H1 (cell line): ENCODE measurements around the gene COL1A1. TPM values are rescaled to one million over a fixed set of nuclear protein-coding genes. Genes with fewer than 3 reads are reported as not detected.

Experiments used
- CTCF ChIA-PET: fragments of 300-600 bp; sonication (Branson Sonifier 250); formaldehyde crosslinking; loops from one replicate; lab custom pipeline; 2021; ENCODE audit not compliant: partially characterized antibody; lab: Charles Lee
- POLR2A ChIA-PET: fragments of 300-600 bp; sonication (Branson Sonifier 250); formaldehyde crosslinking; loops from one replicate; lab custom pipeline; 2021; ENCODE audit warnings: inconsistent platforms; ENCODE audit not compliant: partially characterized antibody; lab: Charles Lee
- DNase-seq, 2 experiments: peaks; one replicate each; pipeline versions ENCODE4 v3.0.0 to v3.0.0-alpha.2; 2010 to 2022; ENCODE audit warnings: low spot score in 2 of 2, low read depth in 1 of 2, mixed read lengths in 1 of 2
- FAIRE-seq: peaks from 2 replicates; lab custom pipeline; 2011; peaks lifted over from hg19 to GRCh38; lab: Jason Lieb, UNC
- H2AFZ ChIP-seq: 2 replicates; pipeline ENCODE4 v1.8.1; 2012; ENCODE audit warnings: low read length, inconsistent platforms
- H2AK5ac ChIP-seq: 2 replicates; pipeline ENCODE4 v1.6.1; 2013; ENCODE audit warnings: low read depth, low read length
- H2BK120ac ChIP-seq: replicated peaks from 2 replicates; pipeline ENCODE3; 2013; ENCODE audit warnings: low read depth, low read length, inconsistent platforms
- H2BK12ac ChIP-seq: 2 replicates; pipeline ENCODE4 v1.6.1; 2013; ENCODE audit warnings: low read depth, low read length
- H2BK15ac ChIP-seq: 2 replicates; pipeline ENCODE4 v1.6.1; 2013; ENCODE audit warnings: low read length
- H2BK20ac ChIP-seq: 2 replicates; pipeline ENCODE4 v1.6.1; 2013; ENCODE audit warnings: low read length
- H2BK5ac ChIP-seq: 2 replicates; pipeline ENCODE4 v1.6.1; 2013; ENCODE audit warnings: low read depth, low read length
- H3K14ac ChIP-seq: 2 replicates; pipeline ENCODE4 v1.6.1; 2013; ENCODE audit warnings: inconsistent platforms; ENCODE audit not compliant: insufficient read length
- H3K18ac ChIP-seq: 2 replicates; pipeline ENCODE4 v1.6.1; 2013; ENCODE audit warnings: low read length; ENCODE audit errors: extremely low read depth
- H3K23ac ChIP-seq: 2 replicates; pipeline ENCODE4 v1.6.1; 2013; ENCODE audit warnings: inconsistent platforms; ENCODE audit not compliant: insufficient read length
- H3K23me2 ChIP-seq: 2 replicates; pipeline ENCODE4 v1.6.1; 2013; ENCODE audit warnings: low read depth, low read length
- H3K27ac ChIP-seq: 2 replicates; pipeline ENCODE4 v1.6.1; 2011; ENCODE audit warnings: low read depth, low read length, inconsistent platforms
- H3K27me3 ChIP-seq, 4 experiments: replicated peaks in 1 of 4; 1 replicate in 1 of 4; 2 replicates in 3 of 4; pipeline versions ENCODE4 v1.6.1 to v1.8.1; 2011 to 2013; ENCODE audit warnings: low read length in 3 of 4, mild to moderate bottlenecking in 3 of 4, inconsistent platforms in 2 of 4, mixed read lengths in 2 of 4, moderate library complexity in 1 of 4; ENCODE audit not compliant: control insufficient read depth in 3 of 4, insufficient read depth in 3 of 4; ENCODE audit errors: extremely low read depth in 1 of 4
- H3K36me3 ChIP-seq, 4 experiments: 2 replicates each; pipeline versions ENCODE4 v1.6.1 to v1.8.1; 2011 to 2013; ENCODE audit warnings: mild to moderate bottlenecking in 4 of 4, low read length in 3 of 4, moderate library complexity in 2 of 4, control low read depth in 1 of 4, inconsistent platforms in 1 of 4; ENCODE audit not compliant: insufficient read depth in 4 of 4, control insufficient read depth in 2 of 4
- H3K4ac ChIP-seq: replicated peaks from 2 replicates; pipeline ENCODE3; 2013; ENCODE audit warnings: low read length, low read depth, mixed read lengths, inconsistent platforms; ENCODE audit not compliant: insufficient read length
- H3K4me1 ChIP-seq, 4 experiments: replicated peaks in 1 of 4; 1 replicate in 1 of 4; 2 replicates in 3 of 4; pipeline versions ENCODE4 v1.6.1 to v1.8.1; 2011 to 2013; ENCODE audit warnings: low read length in 3 of 4, inconsistent platforms in 2 of 4, mixed read lengths in 1 of 4; ENCODE audit not compliant: insufficient read depth in 4 of 4, control insufficient read depth in 3 of 4
- H3K4me2 ChIP-seq, 2 experiments: 2 replicates each; pipeline versions ENCODE4 v1.6.1 to v1.8.1; 2011 to 2013; ENCODE audit warnings: low read depth in 2 of 2, low read length in 2 of 2, control low read depth in 1 of 2, inconsistent platforms in 1 of 2, mild to moderate bottlenecking in 1 of 2; ENCODE audit not compliant: insufficient read depth in 1 of 2
- H3K4me3 ChIP-seq, 4 experiments: fragments of 200-600, 300-600 bp in 1 of 4; sonication (generic), shearing (Covaris generic), sonication (Bioruptor Twin) in 1 of 4; 2 replicates each; pipeline versions ENCODE4 v1.5.1 to v1.8.1; 2011 to 2016; ENCODE audit warnings: low read length in 4 of 4, low read depth in 3 of 4, control low read depth in 2 of 4, inconsistent platforms in 2 of 4, mild to moderate bottlenecking in 2 of 4, mixed read lengths in 1 of 4, moderate library complexity in 1 of 4; ENCODE audit not compliant: insufficient read depth in 2 of 4; ENCODE audit errors: extremely low read depth in 1 of 4
- H3K56ac ChIP-seq: replicated peaks from 2 replicates; pipeline ENCODE3; 2013; ENCODE audit warnings: low read depth, mild to moderate bottlenecking, mixed read lengths, low read length, inconsistent platforms; ENCODE audit not compliant: insufficient read length
- H3K79me1 ChIP-seq: 2 replicates; pipeline ENCODE4 v1.6.1; 2013; ENCODE audit warnings: low read depth, low read length, control low read depth
- H3K79me2 ChIP-seq, 2 experiments: 2 replicates each; pipeline versions ENCODE4 v1.6.1 to v1.8.1; 2012 to 2013; ENCODE audit warnings: low read length in 2 of 2, mild to moderate bottlenecking in 2 of 2, inconsistent platforms in 1 of 2; ENCODE audit not compliant: insufficient read depth in 2 of 2, control insufficient read depth in 1 of 2
- H3K9ac ChIP-seq, 4 experiments: replicated peaks in 1 of 4; 1 replicate in 1 of 4; 2 replicates in 3 of 4; pipeline versions ENCODE4 v1.6.1 to v1.8.1; 2011 to 2013; ENCODE audit warnings: low read depth in 3 of 4, low read length in 3 of 4, control low read depth in 2 of 4, mild to moderate bottlenecking in 2 of 4, moderate library complexity in 2 of 4, inconsistent platforms in 1 of 4; ENCODE audit errors: extremely low read depth in 1 of 4
- H3K9me3 ChIP-seq, 2 experiments: 2 replicates each; pipeline versions ENCODE4 v1.6.1 to v1.8.1; 2012 to 2013; ENCODE audit warnings: mild to moderate bottlenecking in 2 of 2, moderate library complexity in 2 of 2, control low read depth in 1 of 2, inconsistent platforms in 1 of 2, low read depth in 1 of 2, low read length in 1 of 2, mixed read lengths in 1 of 2; ENCODE audit not compliant: insufficient read depth in 2 of 2
- H4K20me1 ChIP-seq, 2 experiments: replicated peaks in 1 of 2; 2 replicates each; pipeline versions ENCODE3 to v1.8.1; 2011 to 2013; ENCODE audit warnings: inconsistent platforms in 2 of 2, low read length in 2 of 2, mild to moderate bottlenecking in 1 of 2; ENCODE audit not compliant: insufficient read depth in 2 of 2, control insufficient read depth in 1 of 2
- H4K5ac ChIP-seq: 2 replicates; pipeline ENCODE4 v1.6.1; 2013; ENCODE audit warnings: low read length, low read depth, mixed read lengths, inconsistent platforms; ENCODE audit not compliant: insufficient read length
- H4K8ac ChIP-seq: 2 replicates; pipeline ENCODE4 v1.8.0; 2013; ENCODE audit warnings: mild to moderate bottlenecking, moderate library complexity, low read length, inconsistent platforms; ENCODE audit not compliant: insufficient read depth; ENCODE audit errors: extremely low read depth
- H4K91ac ChIP-seq: replicated peaks from 2 replicates; pipeline ENCODE3; 2013; ENCODE audit warnings: low read length, mixed read lengths, inconsistent platforms; ENCODE audit not compliant: insufficient read length
- CBX5 ChIP-seq: fragments of 300-800, 300-1000 bp; sonication (generic); IDR thresholded peaks from 2 replicates; pipeline ENCODE4 v1.7.1; 2016; ENCODE audit warnings: antibody characterized with exemption, low read length, low read depth
- CHD1 ChIP-seq: IDR thresholded peaks from 2 replicates; pipeline ENCODE4 v1.6.1; 2012; ENCODE audit warnings: low read depth, low read length, improper control_type of control experiment
- HDAC6 ChIP-seq: IDR thresholded peaks from one replicate; pipeline ENCODE4 v1.7.1; 2012; ENCODE audit warnings: low read depth, mild to moderate bottlenecking, inconsistent platforms, low read length, moderate library complexity
- NRF1 ChIP-seq: IDR thresholded peaks from 2 replicates; pipeline ENCODE4 v1.6.1; 2011; ENCODE audit warnings: mild to moderate bottlenecking, low read depth, low read length, improper control_type of control experiment
- SIX5 ChIP-seq: IDR thresholded peaks from 2 replicates; pipeline ENCODE4 v1.6.1; 2011; ENCODE audit warnings: mild to moderate bottlenecking, low read depth, low read length
- SP1 ChIP-seq: IDR thresholded peaks from 2 replicates; pipeline ENCODE4 v1.6.1; 2011; ENCODE audit warnings: low read depth, low read length
- WGBS, 2 experiments: shearing (Covaris generic) in 1 of 2; methylation state at CpG; one replicate each; pipeline versions ENCODE4 v1.1.6 to v1.1.7; 2013 to 2015; ENCODE audit warnings: low lambda C conversion rate in 2 of 2, mixed read lengths in 2 of 2, inconsistent platforms in 1 of 2, low coverage in 1 of 2, missing lambda C conversion rate in 1 of 2; ENCODE audit not compliant: insufficient replicate concordance in 2 of 2, insufficient coverage in 1 of 2, insufficient read length in 1 of 2; ENCODE audit errors: extremely low coverage in 1 of 2, missing lambda C conversion rate in 1 of 2; 5-methylcytosine and 5-hydroxymethylcytosine counted together
- polyA plus RNA-seq, 7 experiments: library from polyadenylated mRNA; depleted of rRNA in 3 of 7; stranded (reverse) in 5 of 7; unstranded in 2 of 7; fragments of >200 nt in 5 of 7; fragments of 200-250 nt in 2 of 7; gene quantifications; 1 replicate in 5 of 7; 2 replicates in 1 of 7; 4 replicates in 1 of 7; pipeline versions ENCODE4 v1.2.1 to v1.2.3, GENCODE V29; 2011 to 2013; ENCODE audit warnings: missing spikeins in 2 of 7, mixed read lengths in 2 of 7
- total RNA-seq: library from RNA; stranded (reverse); fragmentation: NEBNext Ultra II Directional; extraction: Animal tissue kit (Norgen Biotek cat#: 25700); gene quantifications from 2 replicates; pipeline ENCODE4 v1.2.1, GENCODE V29; 2021

The COL1A1 gene
- total and polyA plus RNA-seq, 2 of the 8 experiments (the other 6 are each of a cell fraction or from before 2014, with no cell fraction given), result 14.1 to 80.4 TPM

- Histone ChIP-seq H3K4ac (no peak overlapping the region), H2BK120ac (no peak overlapping the region), H3K18ac (no peak overlapping the region), H3K27me3 (peaks cover 0 to 4% (median 2%) of the 10 kb centered on the region in 4 experiments; a peak in 4 of 7 replicates), H3K23ac (no peak overlapping the region), H3K79me2 (no peaks in the 10 kb centered on the region), H2BK20ac (no peak overlapping the region), H3K27ac (no peak overlapping the region), H3K79me1 (no peaks in the 10 kb centered on the region), H3K4me3 (no peak overlapping the region), H3K14ac (no peak overlapping the region), H4K5ac (no peak overlapping the region), H2BK5ac (no peak overlapping the region), H4K91ac (no peak overlapping the region), H4K20me1 (no peaks in the 10 kb centered on the region), H2BK12ac (no peak overlapping the region), H2AK5ac (no peak overlapping the region), H3K4me1 (peaks cover 0 to 8% (median 5%) of the 10 kb centered on the region in 4 experiments; a peak in 5 of 7 replicates), H4K8ac (no peak overlapping the region; the same call in 1 of the 2 replicates), H3K23me2 (peaks cover 14% of the 10 kb centered on the region), H3K36me3 (no peaks in the 10 kb centered on the region), H3K56ac (no peak overlapping the region), H3K4me2 (no peak overlapping the region), H2AFZ (no peak overlapping the region), H2BK15ac (no peak overlapping the region), H3K9me3 (no peaks in the 10 kb centered on the region), H3K9ac (no peak overlapping the region)
- POLR2A ChIA-PET, result interaction anchor here (0.9 kb wide), 1 partner anchor 128 kb away, joined by 3 read pairs; no protein-coding TSS in a partner anchor
- DNase-seq (no peak), FAIRE-seq (no peak)
- WGBS, 2 experiments, result 80% methylated on average over 8 of the region's 8 CpGs; no CpG with 5 or more reads in 1 of the 2 experiments
- TF ChIP-seq NRF1, result no peak
- no peak for TF ChIP-seq CBX5
- no peak for TF ChIP-seq SP1
- TF ChIP-seq SIX5, result no peak
- no peak for TF ChIP-seq CHD1
- TF ChIP-seq HDAC6, result no peak
- CTCF ChIA-PET, result interaction anchor here (0.9 to 21.5 kb wide), 5 partner anchors 12 to 142 kb away, joined by 3 to 299 read pairs (median 57); partner anchors contain the start of genes SAMD14 and SGCA
Measured at GRCh38 chr17:50155115-50155819, 46.2 kb downstream of the COL1A1 start.
